HepG2 (cell line): Measurements from ENCODE around the gene NLRC3. TPM values are rescaled to one million over a fixed set of nuclear protein-coding genes. Genes with fewer than 3 reads are reported as not detected.

Experiments
- GATAD2A ChIP-seq: IDR thresholded peaks from 2 replicates; pipeline ENCODE4 v1.6.1; 2016
- HOXA3 ChIP-seq: sonication (generic); formaldehyde crosslinking; IDR thresholded peaks from 2 replicates; pipeline ENCODE4 v1.5.0; 2020; ENCODE audit warnings: missing genetic modification reagents
- JUNB ChIP-seq: sonication (generic); formaldehyde crosslinking; IDR thresholded peaks from 2 replicates; pipeline ENCODE4 v1.8.0; 2022; ENCODE audit warnings: missing genetic modification reagents, mild to moderate bottlenecking, borderline replicate concordance
- KAT8 ChIP-seq: IDR thresholded peaks from 2 replicates; pipeline ENCODE4 v1.6.1; 2016; ENCODE audit warnings: missing genetic modification reagents, missing compliant biosample characterization
- KDM5A ChIP-seq: fragments of 200-600 bp; sonication (generic); IDR thresholded peaks from 2 replicates; pipeline ENCODE4 v1.7.0; 2018; ENCODE audit warnings: antibody characterized with exemption, mild to moderate bottlenecking, low read length, borderline replicate concordance
- RCOR2 ChIP-seq: IDR thresholded peaks from 2 replicates; pipeline ENCODE4 v1.6.1; 2016; ENCODE audit warnings: missing biosample characterization, missing genetic modification reagents
- SNRNP70 ChIP-seq: fragments of 200-400 bp; formaldehyde crosslinking; IDR thresholded peaks from 2 replicates; pipeline ENCODE4 v1.6.1; 2017; ENCODE audit warnings: mild to moderate bottlenecking, low read depth, low read length, moderate library complexity
- THYN1 ChIP-seq: sonication (generic); formaldehyde crosslinking; IDR thresholded peaks from 2 replicates; pipeline ENCODE4 v1.8.1; 2023; ENCODE audit warnings: low read depth, mild to moderate bottlenecking, moderate library complexity, missing genetic modification reagents, borderline replicate concordance
- TOE1 ChIP-seq: sonication (generic); formaldehyde crosslinking; IDR thresholded peaks from 2 replicates; pipeline ENCODE4 v1.4.0; 2020; ENCODE audit warnings: mild to moderate bottlenecking, missing genetic modification reagents
- ZNF225 ChIP-seq: sonication (generic); formaldehyde crosslinking; IDR thresholded peaks from 2 replicates; pipeline ENCODE4 v1.4.0; 2020; ENCODE audit warnings: mild to moderate bottlenecking, missing genetic modification reagents
- ZNF615 ChIP-seq: sonication (generic); formaldehyde crosslinking; IDR thresholded peaks from 2 replicates; pipeline ENCODE4 v1.5.0; 2020; ENCODE audit warnings: mild to moderate bottlenecking, missing genetic modification reagents, borderline replicate concordance
- ZNF766 ChIP-seq: sonication (generic); formaldehyde crosslinking; IDR thresholded peaks from 2 replicates; pipeline ENCODE4 v1.5.0; 2020; ENCODE audit warnings: missing genetic modification reagents, borderline replicate concordance
- ZNF841 ChIP-seq: sonication (generic); formaldehyde crosslinking; IDR thresholded peaks from 2 replicates; pipeline ENCODE4 v1.8.1; 2023; ENCODE audit warnings: missing genetic modification reagents, borderline replicate concordance
- polyA plus RNA-seq, 8 experiments: library from polyadenylated mRNA; depleted of rRNA in 3 of 8; stranded (reverse) in 7 of 8; unstranded in 1 of 8; fragments of >200 nt; fragmentation: Illumina TruSeq in 4 of 8; extraction: Trizol in 4 of 8; gene quantifications; 2 replicates each; pipeline versions ENCODE4 v1.2.1 to v1.2.3, GENCODE V29; 2011 to 2016; ENCODE audit warnings: low read depth in 4 of 8, missing spikeins in 1 of 8, mixed read lengths in 1 of 8; ENCODE audit not compliant: insufficient read depth in 1 of 8
- total RNA-seq, 5 experiments: library from RNA; depleted of rRNA; stranded (reverse); fragments of >200 nt; fragmentation: Illumina TruSeq; extraction: Trizol; gene quantifications; 2 replicates each; pipeline ENCODE4 v1.2.3, GENCODE V29; 2016; ENCODE audit warnings: low read depth in 1 of 5
- TF ChIP-seq, protein P1 (sequence below): sonication (generic); formaldehyde crosslinking; IDR thresholded peaks from 2 replicates; pipeline ENCODE4 v1.8.0; 2022; ENCODE audit warnings: mild to moderate bottlenecking, missing genetic modification reagents, borderline replicate concordance
- TF ChIP-seq, protein P2 (sequence below): sonication (generic); formaldehyde crosslinking; IDR thresholded peaks from 2 replicates; pipeline ENCODE4 v1.4.0; 2020; ENCODE audit warnings: mild to moderate bottlenecking, missing genetic modification reagents
- TF ChIP-seq, protein P3 (sequence below): sonication (generic); formaldehyde crosslinking; IDR thresholded peaks from 2 replicates; pipeline ENCODE4 v1.4.0; 2020; ENCODE audit warnings: mild to moderate bottlenecking, missing genetic modification reagents
- TF ChIP-seq, protein P4 (sequence below): sonication (generic); formaldehyde crosslinking; IDR thresholded peaks from 2 replicates; pipeline ENCODE4 v1.5.0; 2020; ENCODE audit warnings: mild to moderate bottlenecking, missing genetic modification reagents

NLRC3 gene
- total and polyA plus RNA-seq, 2 of the 13 experiments (the other 11 are each of a cell fraction or from before 2014, with no cell fraction given), result not detected

DNA sequence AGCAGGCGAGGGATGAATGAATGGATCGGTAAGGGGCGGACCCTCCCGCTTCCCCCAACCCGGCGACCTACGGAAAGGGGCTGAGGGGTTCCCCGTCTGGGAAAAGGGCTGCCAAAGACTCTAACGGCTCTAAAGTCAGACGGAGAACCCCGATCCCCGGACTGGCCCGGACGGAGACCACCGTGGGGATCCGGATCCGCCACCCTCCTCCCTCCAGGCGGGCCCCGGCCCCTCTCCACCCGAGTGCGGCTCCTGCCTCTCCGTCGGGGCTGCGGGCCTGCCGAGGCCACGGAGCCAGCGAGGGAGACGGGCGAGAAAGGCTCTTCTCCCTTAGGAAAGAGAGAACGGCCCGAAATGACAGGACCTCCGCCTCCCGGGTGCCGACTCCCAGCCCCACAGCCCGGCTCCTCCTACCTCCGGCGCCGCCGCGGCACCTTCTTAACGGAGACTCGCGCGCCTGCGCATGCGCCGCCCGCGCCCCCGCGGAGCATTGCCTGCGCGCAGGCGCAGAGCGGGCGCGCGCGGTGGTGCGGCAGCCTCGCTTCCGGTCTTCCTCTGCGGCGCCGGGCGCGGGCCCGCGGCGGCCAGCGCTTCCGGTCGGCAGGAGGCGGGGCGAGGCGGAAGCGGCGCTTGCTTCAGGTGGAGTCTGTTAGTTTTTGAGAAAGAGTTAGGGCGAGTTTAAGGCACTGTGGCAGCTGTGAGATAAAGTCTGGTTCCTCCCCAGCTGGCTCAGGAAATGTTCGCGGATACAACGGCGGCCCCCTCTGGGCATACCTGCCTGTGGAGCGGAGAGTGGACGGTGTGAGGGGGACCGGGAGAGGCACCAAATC is 34.2 kb upstream of the NLRC3 start, which contains the start of gene SLX4 (continued):
- TF ChIP-seq KDM5A (peak; percentile 51; the same call in 1 of the 2 replicates), ZNF615 (CRISPR knock-in tag) (no peak), KAT8 (peak; percentile 79), JUNB (CRISPR knock-in tag) (no peak), ZNF225 (CRISPR knock-in tag) (0 out of 2 replicates have a peak, but pooled peaks have one; percentile 30), ZNF841 (CRISPR knock-in tag) (no peak), TOE1 (CRISPR knock-in tag) (0 out of 2 replicates have a peak, but pooled peaks have one; percentile 23), SNRNP70 (no peak), RCOR2 (no peak), THYN1 (CRISPR knock-in tag) (no peak), HOXA3 (CRISPR knock-in tag) (peak; percentile 54; the same call in 1 of the 2 replicates), GATAD2A (CRISPR knock-in tag) (no peak), ZNF766 (peak; percentile 23; the same call in 1 of the 2 replicates)
- TF ChIP-seq, protein P1, sequence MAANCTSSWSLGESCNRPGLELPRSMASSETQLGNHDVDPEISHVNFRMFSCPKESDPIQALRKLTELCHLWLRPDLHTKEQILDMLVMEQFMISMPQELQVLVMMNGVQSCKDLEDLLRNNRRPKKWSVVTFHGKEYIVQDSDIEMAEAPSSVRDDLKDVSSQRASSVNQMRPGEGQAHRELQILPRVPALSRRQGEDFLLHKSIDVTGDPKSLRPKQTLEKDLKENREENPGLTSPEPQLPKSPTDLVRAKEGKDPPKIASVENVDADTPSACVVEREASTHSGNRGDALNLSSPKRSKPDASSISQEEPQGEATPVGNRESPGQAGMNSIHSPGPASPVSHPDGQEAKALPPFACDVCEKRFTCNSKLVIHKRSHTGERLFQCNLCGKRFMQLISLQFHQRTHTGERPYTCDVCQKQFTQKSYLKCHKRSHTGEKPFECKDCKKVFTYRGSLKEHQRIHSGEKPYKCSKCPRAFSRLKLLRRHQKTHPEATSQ (CRISPR knock-in tag), result no peak
- TF ChIP-seq, protein P2, sequence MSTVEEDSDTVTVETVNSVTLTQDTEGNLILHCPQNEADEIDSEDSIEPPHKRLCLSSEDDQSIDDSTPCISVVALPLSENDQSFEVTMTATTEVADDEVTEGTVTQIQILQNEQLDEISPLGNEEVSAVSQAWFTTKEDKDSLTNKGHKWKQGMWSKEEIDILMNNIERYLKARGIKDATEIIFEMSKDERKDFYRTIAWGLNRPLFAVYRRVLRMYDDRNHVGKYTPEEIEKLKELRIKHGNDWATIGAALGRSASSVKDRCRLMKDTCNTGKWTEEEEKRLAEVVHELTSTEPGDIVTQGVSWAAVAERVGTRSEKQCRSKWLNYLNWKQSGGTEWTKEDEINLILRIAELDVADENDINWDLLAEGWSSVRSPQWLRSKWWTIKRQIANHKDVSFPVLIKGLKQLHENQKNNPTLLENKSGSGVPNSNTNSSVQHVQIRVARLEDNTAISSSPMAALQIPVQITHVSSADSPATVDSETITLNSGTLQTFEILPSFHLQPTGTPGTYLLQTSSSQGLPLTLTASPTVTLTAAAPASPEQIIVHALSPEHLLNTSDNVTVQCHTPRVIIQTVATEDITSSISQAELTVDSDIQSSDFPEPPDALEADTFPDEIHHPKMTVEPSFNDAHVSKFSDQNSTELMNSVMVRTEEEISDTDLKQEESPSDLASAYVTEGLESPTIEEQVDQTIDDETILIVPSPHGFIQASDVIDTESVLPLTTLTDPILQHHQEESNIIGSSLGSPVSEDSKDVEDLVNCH (CRISPR knock-in tag), result no peak; the same call in 1 of the 2 replicates
- TF ChIP-seq, protein P3, sequence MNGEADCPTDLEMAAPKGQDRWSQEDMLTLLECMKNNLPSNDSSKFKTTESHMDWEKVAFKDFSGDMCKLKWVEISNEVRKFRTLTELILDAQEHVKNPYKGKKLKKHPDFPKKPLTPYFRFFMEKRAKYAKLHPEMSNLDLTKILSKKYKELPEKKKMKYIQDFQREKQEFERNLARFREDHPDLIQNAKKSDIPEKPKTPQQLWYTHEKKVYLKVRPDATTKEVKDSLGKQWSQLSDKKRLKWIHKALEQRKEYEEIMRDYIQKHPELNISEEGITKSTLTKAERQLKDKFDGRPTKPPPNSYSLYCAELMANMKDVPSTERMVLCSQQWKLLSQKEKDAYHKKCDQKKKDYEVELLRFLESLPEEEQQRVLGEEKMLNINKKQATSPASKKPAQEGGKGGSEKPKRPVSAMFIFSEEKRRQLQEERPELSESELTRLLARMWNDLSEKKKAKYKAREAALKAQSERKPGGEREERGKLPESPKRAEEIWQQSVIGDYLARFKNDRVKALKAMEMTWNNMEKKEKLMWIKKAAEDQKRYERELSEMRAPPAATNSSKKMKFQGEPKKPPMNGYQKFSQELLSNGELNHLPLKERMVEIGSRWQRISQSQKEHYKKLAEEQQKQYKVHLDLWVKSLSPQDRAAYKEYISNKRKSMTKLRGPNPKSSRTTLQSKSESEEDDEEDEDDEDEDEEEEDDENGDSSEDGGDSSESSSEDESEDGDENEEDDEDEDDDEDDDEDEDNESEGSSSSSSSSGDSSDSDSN, result peak; percentile 76
- TF ChIP-seq, protein P4, sequence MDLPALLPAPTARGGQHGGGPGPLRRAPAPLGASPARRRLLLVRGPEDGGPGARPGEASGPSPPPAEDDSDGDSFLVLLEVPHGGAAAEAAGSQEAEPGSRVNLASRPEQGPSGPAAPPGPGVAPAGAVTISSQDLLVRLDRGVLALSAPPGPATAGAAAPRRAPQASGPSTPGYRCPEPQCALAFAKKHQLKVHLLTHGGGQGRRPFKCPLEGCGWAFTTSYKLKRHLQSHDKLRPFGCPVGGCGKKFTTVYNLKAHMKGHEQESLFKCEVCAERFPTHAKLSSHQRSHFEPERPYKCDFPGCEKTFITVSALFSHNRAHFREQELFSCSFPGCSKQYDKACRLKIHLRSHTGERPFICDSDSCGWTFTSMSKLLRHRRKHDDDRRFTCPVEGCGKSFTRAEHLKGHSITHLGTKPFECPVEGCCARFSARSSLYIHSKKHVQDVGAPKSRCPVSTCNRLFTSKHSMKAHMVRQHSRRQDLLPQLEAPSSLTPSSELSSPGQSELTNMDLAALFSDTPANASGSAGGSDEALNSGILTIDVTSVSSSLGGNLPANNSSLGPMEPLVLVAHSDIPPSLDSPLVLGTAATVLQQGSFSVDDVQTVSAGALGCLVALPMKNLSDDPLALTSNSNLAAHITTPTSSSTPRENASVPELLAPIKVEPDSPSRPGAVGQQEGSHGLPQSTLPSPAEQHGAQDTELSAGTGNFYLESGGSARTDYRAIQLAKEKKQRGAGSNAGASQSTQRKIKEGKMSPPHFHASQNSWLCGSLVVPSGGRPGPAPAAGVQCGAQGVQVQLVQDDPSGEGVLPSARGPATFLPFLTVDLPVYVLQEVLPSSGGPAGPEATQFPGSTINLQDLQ (CRISPR knock-in tag), result no peak
